Neural progenitor cell (in vitro differentiated cells): Measurements from ENCODE around the gene SLC16A14.

ENCODE experiments used
- CTCF ChIP-seq: fragments of 200-600 bp; sonication (generic); IDR thresholded peaks from 2 replicates; pipeline ENCODE4 v1.5.1; 2017; ENCODE audit warnings: antibody characterized with exemption, mild to moderate bottlenecking
- EZH2 ChIP-seq: fragments of 200-600 bp; sonication (generic); IDR thresholded peaks from 2 replicates; pipeline ENCODE4 v1.6.1; 2017; ENCODE audit warnings: antibody characterized with exemption, mild to moderate bottlenecking, moderate library complexity
- EZH2phosphoT487 ChIP-seq: fragments of 200-600 bp; sonication (generic); IDR thresholded peaks from 2 replicates; pipeline ENCODE4 v1.6.1; 2017; ENCODE audit warnings: antibody characterized with exemption

- TF ChIP-seq CTCF (no peak), EZH2 (no peak), EZH2phosphoT487 (no peak)
Observed at GRCh38 chr2:230076819-230077218, 8.1 kb upstream of the SLC16A14 start.
